GM21423 (cell line): ENCODE results near the gene PI3.

Experiments used
- ATAC-seq: cut with Tn5 transposase; IDR thresholded peaks from one replicate; pipeline ENCODE4 v1.9.1; 2021; ENCODE audit warnings: mild to moderate bottlenecking, moderate library complexity; ENCODE audit not compliant: unreplicated experiment

The PI3 gene

GRCh38 chr20:45183084-45183483, 8.4 kb downstream of the PI3 start:
- ATAC-seq = no peak

DNA sequence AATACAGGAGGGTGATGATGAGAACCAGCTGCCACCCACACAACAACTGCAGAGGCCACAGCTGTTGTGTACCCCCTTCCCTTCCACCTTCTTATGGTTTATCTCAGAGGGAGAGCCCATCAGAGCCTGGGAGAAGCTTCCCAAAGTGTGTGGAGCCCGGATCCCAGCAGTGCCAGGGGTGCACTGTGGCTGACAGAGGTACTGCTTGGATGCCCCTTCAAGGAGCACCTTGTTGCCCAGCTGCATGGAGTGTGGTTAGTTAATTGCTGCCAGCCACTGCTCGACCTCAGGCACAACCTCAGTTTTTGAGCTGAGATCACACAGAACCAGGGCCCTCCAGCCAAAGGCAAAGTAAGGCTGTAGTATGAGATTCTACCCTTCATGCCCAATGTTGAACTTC, 13.0 kb downstream of the PI3 start:
- ATAC-seq = no peak

DNA sequence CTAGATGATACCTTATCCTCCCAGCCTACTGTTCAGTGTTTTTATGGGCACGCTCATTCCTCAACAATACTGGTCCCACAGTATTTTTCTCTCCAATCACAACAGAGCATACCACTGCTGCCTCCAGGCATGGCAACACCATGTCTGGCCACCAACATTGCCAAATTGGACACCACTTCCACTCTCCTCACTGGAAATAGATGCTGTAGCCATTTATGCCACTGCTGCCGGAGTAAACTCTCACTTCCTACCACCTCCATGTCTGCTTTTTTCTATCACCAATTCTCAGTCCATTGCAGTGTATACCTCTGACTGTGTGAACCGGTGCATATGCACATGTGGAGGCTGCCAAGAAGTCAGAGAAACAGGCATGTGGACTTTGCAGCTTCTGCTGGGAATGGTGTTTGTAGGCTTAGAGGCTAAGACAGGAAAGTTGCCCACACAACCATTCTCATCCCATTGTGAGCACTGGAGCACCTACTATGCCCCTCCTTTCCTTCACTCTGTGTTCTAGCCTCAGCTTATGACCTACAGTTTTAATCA, 14.4 kb downstream of the PI3 start:
- no peak for ATAC-seq

DNA sequence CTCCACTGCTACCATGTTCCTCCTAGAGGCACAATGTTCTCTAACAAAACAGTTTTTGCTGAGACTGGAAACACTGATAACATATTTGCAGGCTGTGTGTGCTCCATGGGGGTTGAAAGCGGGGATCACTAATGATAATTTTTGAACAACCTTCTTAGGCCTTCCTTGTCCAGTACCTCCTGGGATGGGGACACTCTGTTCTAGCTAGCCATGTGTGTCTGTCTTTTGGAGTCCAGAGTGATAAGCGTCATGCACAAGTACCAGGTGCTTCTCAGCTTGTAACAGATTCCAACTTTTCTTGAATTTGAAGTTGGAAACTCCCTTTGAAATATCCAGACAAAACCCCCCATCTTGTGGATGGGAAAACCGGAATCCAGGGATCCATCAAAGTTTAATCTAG, 15.2 kb downstream of the PI3 start:
- no peak for ATAC-seq

GRCh38 chr20:45191926-45192325, 17.2 kb downstream of the PI3 start:
- ATAC-seq = no peak

DNA sequence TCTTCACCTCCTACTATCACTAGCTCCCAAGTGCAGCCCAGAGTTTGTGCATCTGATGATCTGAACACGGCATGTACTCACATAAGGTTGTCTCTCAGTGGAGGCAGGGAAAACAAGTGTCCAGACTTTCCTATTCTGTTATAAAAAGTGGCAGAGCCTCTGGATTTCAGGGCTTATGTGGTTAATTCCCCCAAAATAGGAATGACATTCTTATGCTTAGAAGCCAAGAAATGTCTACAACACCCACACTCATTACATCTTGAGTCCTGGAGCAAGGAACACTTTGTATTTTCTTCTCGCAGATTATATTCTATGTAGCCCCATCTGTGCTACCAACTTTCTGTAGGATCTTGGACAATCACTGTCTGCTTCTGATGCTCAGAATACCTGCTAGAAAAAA, 18.6 kb downstream of the PI3 start:
- no peak for ATAC-seq

GRCh38 chr20:45206725-45207124, 32.0 kb downstream of the PI3 start, which contains the start of gene SEMG1:
Gene SEMG1, plus strand, starts transcription at chr20:45207033. Its CDS starts 21 bp downstream, at chr20:45207054.
- no peak for ATAC-seq

GRCh38 chr20:45209924-45210323, 35.2 kb downstream of the PI3 start:
- no peak for ATAC-seq

GRCh38 chr20:45211569-45212474, 37.1 kb downstream of the PI3 start:
- ATAC-seq = no peak

DNA sequence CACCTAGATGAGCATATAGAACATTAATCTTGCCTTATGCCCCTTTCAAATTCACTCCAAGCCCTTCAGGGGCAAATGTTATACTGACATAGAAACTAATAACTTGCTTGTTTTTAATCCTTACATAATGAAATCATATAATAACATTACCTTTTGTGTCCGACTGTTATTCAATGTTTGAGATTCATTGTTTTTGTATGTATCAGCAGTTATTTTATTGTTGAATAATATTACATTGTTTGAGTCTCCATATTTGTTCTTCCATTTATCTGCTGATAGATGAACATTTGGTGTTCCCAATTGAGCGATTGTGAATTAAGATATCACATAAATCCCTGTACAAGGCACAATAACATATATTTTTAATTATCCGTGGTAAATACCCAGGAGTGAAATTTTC, 38.1 kb downstream of the PI3 start:
- ATAC-seq = no peak

DNA sequence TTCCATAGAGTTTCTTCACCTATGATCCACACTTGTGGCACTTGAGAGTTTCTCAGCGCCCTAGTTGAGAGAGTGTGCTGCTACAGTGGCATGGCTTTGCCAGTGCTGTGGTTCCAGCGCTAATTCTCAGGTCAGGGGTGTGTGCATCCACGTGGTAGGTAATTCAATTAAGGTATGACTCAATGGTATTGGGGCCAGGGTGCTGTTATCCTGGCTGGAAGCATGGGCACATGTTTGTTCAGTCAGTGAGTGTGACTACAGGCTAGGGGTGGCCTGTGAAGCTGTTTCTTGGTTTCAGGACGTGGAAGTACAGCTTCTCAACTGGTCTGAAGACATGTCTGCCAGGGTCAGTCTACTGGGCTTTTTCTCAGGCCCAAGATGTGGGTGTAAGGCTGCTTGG, 43.4 kb downstream of the PI3 start:
- no peak for ATAC-seq

DNA sequence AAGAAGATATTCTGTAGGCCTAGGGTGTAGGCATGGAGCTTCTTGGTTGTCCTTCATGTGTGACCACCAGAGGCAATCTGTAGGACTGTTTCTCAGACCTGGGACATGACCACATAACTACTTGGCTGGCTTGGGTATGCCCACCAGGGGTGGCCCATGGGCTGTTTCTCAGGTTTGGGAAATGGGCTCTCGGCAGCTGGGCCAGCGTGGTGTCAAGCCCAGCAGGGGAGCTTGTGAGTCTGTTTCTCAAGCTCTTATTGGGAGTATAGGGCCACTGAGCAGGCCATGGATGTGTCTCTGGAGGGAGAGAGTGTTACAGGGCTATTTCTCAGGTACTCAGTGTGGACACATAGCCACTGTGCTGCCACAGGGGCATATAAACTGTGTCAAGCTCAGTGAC, 43.9 kb downstream of the PI3 start:
- ATAC-seq = no peak

GRCh38 chr20:45221076-45221475, 46.4 kb downstream of the PI3 start, which contains the start of gene SEMG2:
Gene SEMG2, plus strand, starts transcription at chr20:45221373. Its CDS starts 17 bp downstream, at chr20:45221390.
- no peak for ATAC-seq

GRCh38 chr20:45223136-45223535, 48.4 kb downstream of the PI3 start:
- ATAC-seq = no peak
